GM21825 (cell line): ENCODE data around the gene AMOT.

Source experiments
- ATAC-seq: cut with Tn5 transposase; IDR thresholded peaks from one replicate; pipeline ENCODE4 v1.9.1; 2021; ENCODE audit warnings: mild to moderate bottlenecking, moderate library complexity; ENCODE audit not compliant: unreplicated experiment

The AMOT gene

DNA sequence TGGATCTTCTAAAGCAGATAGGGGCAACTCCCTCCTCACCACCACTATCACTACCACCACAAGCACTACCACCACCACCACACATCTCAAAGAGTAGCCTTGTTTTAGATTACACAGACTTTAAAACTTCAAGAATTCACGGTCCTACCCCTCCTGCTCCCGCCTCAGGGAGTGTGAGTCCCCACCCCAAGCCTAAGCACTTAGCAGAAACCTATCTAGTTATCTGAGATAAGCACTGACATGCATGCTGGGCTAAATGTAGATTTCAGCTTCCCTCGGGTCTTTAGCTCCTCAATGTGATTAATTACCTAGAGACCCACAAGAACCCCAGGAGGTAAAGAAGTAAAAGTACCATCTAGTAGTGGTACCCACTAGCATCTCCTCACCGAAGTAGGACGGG lies 775 bp downstream of the AMOT start:
- no peak for ATAC-seq

DNA sequence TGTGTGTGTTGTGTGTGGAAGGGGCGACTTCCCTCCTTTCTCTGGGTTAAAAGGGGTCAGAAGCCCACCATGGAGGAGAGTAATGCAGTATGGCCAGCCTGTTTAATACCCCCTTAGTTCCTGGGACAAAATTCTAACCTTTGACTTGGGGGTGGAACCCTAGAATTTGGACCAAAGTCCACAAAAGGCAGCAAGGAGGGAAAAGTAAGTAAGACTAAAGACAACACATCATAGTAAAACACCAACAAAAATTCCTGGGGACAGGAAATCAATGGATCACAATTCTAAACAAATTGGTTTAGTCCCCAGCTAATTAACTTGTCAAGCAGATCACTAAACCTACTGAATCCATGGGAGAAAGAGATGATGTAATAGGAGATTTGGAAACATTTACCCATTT lies 3.1 kb downstream of the AMOT start:
- no peak for ATAC-seq

DNA sequence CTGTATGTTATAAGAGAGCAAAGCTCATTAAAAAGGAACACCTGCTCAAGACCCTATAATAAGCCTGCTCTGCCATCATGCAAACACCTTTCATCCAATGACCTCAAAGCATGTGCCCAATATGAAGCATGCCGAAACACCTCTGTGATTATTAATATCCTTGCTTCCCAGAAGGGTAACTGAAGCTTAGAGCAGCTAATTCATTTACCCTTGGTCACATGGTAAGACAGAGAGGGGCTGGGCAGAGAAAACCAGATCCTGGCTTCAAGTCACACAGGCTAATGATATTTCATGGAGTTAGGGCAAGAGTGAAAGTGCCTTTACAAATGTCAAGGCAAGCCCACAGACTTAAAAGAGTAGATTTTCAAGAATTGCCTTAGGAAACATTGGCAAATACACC lies 5.6 kb downstream of the AMOT start:
- ATAC-seq = no peak

DNA sequence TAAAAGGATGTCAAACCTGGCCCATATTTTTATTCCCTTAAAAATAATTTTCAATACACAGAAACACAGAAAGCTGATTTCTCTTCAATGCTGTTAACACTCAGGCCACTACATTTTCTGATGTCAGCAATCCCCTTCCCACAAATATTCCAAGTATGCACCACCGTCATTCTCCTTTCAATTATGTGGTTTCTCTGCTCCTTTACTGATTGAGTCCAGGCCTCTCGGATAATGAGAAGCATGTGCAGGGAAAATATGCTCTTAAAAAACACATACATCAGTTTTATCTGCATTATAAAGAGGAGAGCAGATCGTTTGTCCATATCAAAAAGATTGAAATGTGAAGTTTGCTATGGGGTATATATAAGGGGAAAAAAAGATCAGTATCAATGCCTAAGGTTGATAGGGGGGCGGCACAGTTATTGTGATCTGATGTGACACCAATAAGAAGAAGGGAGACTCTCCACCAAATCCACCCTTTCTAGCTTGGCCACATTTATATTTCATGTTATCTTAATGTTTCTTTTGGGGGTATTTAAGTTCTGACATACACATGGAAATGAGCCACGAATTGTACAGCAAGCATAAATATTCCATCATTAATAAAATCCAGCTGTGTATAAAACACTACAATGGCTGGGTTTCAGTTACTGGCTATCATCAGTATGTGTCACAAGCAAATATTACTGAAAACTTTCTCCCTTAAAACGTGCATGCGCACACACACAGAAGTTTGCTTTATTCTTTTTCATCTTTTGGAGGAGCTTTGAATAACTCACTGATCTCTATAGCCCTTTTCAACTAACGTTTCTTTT lies 6.4 kb downstream of the AMOT start:
- no peak for ATAC-seq

DNA sequence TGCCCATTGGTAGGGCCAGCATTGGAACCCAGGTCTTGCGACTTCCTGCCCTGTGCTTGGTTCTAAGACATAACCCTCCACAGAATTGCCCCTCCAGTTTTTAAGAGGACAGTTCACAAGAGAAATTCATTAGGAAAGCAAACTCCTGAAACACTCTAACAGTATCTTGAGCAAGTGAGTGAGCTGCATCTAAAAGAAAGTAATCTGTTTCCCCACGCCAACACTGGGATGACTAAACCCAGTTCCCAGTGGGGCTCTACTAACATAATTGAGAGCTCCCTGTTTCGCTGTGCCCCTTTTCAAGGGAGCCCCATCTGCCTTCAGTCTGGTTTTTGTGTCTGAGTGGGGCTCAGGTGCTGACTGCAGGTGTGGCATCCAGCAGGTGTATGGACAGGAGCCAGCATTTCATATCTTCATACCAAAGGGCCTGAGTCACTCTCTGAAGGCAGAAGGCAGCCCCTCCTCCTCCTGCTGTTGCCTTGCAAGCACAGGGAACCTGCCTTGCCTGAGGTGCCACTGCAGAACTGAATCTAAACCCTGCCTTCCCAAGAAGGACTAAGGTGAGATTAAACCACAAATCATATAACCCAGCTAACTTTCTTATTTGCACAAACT lies 8.0 kb downstream of the AMOT start:
- ATAC-seq = no peak

DNA sequence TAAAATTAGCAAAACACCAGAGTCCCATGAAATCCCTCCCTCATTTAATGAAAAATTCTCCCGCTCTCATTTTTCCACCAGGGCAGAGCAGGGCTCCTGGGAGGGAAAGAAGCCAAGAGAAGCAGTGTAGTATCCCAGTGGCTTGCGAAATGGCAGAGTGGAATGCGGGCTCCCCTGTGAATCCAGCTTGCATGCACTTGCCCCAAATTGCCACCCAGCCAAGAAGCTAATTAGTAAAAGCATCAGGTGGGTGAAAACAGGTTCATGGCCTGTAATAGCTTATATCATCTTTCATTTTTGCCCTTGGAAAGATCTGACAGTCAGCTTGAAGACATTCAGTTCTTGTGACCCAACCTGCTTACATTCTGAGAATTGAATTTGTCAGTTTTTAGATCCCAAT lies 10.1 kb downstream of the AMOT start:
- no peak for ATAC-seq

DNA sequence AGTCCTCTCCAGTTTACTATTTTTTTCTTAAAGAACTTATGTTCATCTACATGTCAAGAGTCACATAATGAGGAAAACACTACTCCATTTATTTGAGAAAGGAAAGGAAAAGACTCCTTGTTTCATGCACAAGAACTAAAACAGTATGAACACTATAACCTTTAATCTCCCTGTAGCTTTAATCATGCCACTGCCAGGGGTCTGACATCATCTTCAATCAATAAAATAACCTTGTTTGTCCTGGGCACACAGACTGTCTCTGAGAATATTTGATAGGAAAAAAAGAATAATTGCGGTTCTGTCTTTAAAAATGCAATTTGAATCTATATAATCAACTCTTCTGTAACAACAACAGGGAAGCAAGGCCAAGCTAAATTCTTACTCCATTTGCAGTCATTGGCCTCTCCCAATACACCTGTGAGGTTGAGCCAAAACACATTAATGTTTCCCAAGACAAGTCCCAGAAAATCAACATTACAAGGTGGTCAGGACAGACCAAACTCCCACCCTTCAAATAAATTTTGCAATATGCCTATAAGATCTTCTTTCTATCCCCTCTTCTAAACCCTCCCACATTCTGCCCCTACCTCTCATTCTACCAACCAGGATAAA lies 13.2 kb downstream of the AMOT start:
- no peak for ATAC-seq

DNA sequence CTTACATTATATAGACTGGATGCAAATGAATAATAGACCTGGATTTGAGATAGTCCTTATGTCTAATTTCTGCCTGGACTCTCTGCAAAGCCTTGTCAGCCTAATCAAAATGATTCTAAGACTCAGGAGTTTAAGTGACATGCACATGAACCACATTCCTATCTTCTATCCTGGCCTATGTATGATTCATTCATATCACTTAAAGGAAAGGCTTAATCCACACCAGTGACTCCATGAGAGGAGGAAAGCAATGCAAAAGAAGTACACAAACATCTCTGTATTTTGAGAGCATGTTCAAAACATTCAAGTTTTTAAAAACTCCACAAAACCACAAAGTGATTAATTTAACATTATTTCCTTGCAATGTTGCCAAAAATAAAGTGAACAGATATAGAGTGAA lies 14.6 kb downstream of the AMOT start:
- no peak for ATAC-seq

DNA sequence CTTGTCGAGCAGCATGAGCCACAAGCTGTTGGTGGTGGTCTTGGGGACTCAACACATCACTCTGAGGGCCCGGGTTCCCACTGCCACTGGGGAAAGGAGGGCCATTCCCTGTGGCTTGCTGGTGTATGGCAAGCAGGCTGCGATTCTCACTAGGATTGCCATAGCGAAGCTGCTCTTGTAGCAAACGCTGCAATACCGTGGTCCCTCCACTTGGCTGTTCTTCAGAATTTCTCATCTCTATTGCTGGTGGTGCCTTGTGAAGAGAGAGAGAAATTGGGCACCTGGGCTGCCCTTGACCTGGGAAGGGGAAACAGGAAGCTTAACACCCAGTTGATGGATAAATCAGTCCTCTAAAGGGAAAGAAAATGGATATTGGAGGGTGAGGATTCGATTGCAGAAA lies 17.7 kb downstream of the AMOT start:
- ATAC-seq = no peak

DNA sequence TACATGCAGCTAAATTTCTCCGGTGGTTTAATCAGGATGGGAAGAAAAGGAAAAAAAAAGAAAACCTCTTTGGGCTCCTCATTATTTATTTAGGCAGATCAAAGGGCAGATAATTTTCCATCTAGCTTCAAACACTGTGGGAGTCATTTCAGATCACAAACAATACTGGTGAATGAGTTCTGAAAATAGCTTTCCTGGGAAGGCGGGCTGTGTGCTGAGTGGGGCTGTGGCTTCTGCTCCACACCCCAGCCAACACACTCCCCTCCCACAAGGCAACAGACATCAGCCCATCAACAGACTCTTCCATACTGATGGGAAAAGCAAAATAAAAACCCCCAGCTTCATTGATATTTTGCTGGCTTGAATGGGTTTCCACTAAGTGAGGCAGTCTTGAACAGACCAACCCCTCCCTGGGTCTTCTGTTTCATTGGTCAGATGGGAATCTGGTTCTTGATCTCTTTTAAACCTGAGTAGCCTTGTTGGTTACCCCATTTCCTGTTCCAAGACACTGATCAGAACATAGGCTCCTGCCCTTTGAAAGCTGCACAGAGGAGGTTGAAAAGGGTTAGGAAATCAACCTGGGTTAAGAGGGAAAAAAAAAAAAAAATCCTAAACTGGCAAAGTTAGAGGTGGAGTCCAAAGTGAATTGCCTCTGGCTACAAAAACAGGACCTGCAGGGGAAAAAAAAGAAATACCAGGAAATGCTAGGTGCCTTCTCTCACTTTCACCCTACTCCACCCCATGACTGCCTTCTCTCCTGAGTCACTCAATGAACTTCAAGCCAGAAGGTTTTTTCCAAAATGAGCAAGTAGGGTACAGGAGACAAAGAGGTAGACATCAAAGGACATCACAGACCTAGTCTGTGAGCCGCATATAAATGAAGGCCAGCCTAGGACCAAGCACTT lies 20.0 kb downstream of the AMOT start:
- no peak for ATAC-seq

DNA sequence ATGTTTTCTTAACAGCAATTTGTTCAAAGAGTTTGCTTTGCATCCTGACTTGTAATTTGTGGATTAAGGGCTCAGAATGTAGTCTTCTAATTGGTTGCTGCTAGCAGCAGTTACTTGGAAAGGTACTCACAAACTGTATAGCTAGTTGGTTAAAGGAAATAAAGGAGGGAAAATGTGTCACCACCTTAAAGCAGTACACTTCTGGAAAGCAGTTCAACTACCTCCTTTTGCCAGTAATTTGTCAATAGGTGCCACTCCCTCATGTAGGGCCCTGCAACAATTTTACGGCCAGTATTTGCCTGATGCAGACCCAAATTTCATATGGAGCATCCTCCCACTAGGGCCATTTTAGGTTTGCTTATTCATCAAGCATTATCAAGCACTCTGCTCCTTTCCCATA lies 20.8 kb downstream of the AMOT start:
- ATAC-seq = no peak

DNA sequence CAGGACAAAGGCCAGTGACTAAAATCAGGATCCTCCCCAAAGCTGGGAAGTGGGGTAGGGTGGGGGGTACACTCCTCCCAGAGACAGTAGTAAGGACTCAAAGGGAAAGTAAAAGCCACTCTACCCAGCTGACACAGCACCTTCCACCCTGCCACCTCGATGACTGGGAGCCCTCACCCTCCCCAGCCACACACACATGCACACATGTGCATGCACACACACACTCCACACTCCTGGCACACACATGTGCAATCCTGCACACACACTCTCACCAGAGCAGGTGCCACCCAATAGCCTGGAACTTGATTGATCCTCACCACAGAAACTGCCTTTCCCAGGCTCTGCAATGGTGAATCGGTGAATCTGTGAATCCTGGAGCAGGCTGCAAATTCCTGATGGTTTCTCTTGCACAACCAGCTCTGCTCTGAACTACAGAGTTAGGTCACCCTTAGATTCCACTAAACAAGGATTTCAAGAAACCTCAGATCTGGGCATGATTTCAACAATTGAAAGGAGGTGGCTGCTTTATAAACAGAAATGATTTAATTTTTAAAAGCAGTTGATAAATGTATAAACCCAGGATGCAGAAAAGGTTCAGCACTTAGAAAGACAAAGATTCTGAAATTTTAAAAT lies 21.5 kb downstream of the AMOT start:
- no peak for ATAC-seq

DNA sequence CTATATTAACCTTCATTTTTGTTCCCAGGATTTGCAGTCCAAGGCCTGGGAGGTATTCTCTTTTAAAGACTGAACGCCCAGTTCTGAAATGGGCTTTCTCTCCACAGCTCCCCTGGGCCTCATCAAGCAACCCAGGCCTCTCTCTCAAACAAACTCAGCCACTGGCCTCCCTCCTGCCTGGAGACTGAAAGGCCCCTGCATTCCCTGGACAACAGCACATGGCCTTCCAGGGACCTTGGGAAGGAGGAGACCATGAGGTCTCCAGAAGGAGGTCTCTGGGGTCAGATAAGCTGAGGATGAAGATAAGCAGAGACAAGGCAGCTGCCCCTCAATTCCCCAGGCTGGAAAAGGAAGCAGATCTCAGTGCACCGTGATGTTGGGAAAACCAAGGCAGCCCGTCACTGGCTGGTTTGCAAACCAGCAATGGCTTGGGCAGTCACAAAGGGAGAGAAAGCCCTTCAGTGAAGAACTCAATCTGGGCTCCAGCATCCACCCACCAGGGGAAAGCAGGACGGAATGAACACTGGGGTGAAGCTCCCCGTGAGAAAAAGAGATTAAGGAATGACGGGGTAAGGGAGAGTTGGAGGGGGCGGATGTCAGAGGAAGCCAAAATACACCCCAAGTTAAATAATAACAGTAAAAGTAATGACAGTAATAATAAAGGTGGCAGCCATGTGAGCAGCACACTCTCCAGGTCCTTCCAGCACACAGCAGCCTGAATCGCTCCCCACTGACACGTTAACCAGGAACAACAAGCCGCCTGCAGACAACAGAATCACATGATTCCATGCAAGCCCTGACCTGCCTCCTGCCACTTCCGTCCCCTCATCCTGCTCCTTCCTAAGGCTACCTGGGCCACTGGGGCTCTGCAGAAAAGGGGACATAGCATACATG lies 22.3 kb downstream of the AMOT start:
- ATAC-seq = no peak

DNA sequence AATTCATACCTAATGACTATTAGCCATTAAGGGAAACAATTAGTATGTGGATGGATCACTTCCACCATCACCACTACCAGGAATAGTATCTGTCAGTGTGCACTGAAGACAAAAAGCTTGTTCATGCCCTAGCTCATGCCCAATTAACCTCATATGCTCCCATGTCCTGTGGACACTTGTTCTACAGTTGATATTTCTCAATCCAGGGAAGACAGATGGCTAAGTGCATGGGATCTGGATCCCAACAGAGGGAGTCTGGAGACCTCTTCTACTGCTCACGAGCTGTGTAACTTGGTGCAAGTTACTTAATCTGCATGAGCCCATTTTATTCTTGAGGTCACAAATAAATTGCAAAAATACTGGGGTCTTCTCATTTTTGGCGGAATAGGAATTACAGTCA lies 23.7 kb downstream of the AMOT start:
- ATAC-seq = no peak

DNA sequence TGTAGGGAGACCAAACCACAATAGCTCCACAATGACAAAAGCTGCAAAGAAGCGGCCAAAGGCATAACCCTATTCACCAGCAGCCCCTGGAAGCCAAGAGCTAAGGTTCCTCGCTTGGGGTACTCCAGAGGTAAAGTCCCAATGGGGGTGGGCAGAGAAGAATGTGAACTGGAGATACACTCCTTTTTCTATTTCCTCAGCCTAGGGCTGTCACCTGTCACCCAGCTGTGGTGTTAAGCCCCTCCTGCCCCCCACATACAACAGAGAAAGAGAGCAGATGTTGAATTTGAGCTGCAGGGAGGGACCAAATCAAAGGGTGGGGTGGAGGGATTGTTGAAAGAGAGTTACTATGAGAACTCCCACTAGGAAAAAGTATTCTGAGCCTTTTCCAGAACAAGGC lies 26.1 kb downstream of the AMOT start:
- ATAC-seq = no peak

DNA sequence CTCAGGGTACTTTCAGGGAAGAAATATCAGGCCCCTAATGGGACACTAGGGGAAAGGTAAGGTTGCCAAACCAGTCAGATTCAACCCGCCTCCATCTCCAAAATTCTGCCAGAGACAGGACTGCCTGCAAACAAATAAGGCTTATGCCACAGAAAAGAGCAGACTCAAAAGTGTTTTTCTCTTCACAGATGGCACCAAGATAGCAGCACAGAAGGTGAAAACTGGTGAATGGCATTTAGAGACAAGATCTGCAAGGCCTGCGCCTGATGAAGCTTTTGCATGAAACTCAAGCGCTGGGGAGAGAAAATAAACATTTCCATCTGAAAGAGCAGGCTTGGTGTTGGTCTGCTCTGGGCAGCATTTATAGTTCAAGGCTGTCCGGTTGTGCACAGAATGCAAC lies 27.9 kb downstream of the AMOT start:
- no peak for ATAC-seq

DNA sequence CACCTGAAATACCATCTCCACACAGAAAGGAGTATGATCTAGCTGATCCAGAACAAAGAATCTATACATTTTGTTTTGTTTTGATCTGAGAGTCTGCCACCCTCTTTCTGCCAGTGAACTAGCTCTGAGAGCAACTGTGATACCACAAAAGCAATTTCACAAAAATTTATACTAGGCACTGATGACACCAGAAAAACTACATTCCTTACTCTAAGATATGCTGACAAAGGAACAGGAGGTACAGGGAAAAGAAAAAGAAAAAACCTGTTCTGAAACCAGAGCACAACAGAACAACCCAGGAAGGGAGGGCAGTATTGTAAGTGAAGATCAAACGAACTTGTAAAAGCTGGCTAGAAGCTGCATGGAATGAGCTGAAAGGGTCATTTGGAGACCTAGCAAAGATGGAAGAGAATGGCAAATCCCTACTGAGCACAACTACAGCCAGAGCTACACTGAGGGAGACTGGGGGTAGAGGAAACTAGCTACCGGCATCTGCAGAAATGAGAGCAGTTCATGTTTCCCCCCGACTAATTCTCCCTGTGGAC lies 31.9 kb downstream of the AMOT start:
- ATAC-seq = no peak

DNA sequence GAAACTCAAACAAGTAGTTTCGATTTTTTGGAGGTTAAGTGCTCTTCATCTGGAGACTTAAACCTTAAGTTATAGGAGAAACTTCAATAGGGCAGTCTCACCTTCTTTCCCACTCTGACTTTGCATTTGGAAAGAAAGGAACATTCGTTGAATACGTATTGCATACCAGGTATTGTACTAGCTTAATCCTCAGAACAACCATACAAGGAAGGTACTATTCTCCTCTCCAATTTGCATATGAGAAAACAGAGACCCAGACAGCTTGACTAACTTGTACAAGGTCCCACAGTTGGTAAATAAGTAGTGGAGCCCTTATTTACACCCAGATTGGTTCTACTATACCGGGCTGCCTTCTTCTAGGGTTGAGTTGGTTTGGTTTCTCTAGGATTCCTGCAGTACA lies 32.6 kb downstream of the AMOT start:
- no peak for ATAC-seq

DNA sequence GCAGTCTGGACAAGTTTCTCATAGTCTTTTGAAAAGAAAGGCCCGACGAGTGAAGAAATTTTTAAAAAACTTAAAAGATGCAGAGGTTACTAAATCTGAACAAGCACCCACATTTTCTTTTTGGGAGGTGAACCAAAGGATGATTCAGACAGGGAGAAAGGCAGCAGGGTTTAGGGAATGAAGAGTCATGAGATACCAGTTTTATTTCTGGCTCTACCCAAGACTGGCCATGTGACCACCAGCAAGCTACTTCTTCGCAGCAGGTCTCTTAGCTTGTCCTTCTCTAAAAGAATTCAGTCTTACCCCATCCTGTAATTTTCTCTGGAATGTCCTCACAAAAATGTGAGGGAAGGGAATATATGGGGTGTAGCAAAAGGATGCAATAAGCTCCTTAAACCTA lies 37.6 kb downstream of the AMOT start:
- no peak for ATAC-seq

DNA sequence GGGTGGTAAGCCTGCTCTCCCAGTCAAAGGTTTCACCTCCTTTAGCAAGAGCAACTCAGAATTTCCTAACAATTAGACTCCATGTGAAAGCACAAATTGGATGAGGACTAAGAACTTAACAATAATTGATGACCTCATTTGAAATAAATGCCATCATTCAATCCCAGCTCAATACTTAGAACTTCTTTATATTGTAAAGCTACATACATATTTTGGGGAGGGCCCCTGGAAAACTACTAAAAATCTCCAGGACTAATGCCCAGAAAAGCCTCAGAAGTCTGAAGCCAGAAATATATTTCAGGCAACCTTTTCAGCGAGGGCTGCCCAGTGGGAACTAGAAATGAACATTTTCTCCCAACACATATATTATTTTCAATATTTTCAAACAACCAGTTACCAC lies 38.1 kb downstream of the AMOT start:
- ATAC-seq = no peak
